Endothelial cell (in vitro differentiated cells): ENCODE measurements around the gene TM9SF3. TPM values are rescaled to one million over a fixed set of nuclear protein-coding genes. Genes with fewer than 3 reads are reported as not detected.

Source experiments
- DNase-seq: peaks from one replicate; pipeline ENCODE4 v3.0.0; 2021; ENCODE audit warnings: low spot score
- H3K27ac Mint-ChIP-seq: one replicate; pipeline ENCODE4 v1.8.0; 2021; ENCODE audit warnings: mixed read lengths, inconsistent platforms; ENCODE audit not compliant: unreplicated experiment
- H3K27me3 Mint-ChIP-seq: one replicate; pipeline ENCODE4 v1.8.0; 2021; ENCODE audit warnings: mild to moderate bottlenecking, moderate library complexity, mixed read lengths, inconsistent platforms; ENCODE audit not compliant: unreplicated experiment
- H3K36me3 Mint-ChIP-seq: one replicate; pipeline ENCODE4 v1.8.0; 2021; ENCODE audit warnings: mild to moderate bottlenecking, low read depth, mixed read lengths, inconsistent platforms; ENCODE audit not compliant: unreplicated experiment
- H3K4me1 Mint-ChIP-seq: one replicate; pipeline ENCODE4 v1.8.0; 2021; ENCODE audit warnings: mild to moderate bottlenecking, mixed read lengths, inconsistent platforms; ENCODE audit not compliant: unreplicated experiment
- H3K4me3 Mint-ChIP-seq: one replicate; pipeline ENCODE4 v1.8.0; 2021; ENCODE audit warnings: mild to moderate bottlenecking, mixed read lengths, inconsistent platforms; ENCODE audit not compliant: unreplicated experiment
- H3K9me3 Mint-ChIP-seq: one replicate; pipeline ENCODE4 v1.8.0; 2021; ENCODE audit warnings: mixed read lengths, inconsistent platforms; ENCODE audit not compliant: unreplicated experiment
- total RNA-seq: library from RNA; stranded (reverse); fragmentation: NEBNext Ultra II Directional; extraction: Animal tissue kit (Norgen Biotek cat#: 25700); gene quantifications from one replicate; pipeline ENCODE4 v1.2.1, GENCODE V29; 2021; ENCODE audit not compliant: unreplicated experiment
- TF ChIP-seq, protein P1 (sequence below): fragments of 200-600 bp; sonication (generic); IDR thresholded peaks from one replicate; pipeline ENCODE4 v1.5.0; 2021; ENCODE audit warnings: antibody characterized with exemption; ENCODE audit not compliant: unreplicated experiment

The TM9SF3 gene
- total RNA-seq, 1 donor from 2014 or later: 157 TPM

DNA sequence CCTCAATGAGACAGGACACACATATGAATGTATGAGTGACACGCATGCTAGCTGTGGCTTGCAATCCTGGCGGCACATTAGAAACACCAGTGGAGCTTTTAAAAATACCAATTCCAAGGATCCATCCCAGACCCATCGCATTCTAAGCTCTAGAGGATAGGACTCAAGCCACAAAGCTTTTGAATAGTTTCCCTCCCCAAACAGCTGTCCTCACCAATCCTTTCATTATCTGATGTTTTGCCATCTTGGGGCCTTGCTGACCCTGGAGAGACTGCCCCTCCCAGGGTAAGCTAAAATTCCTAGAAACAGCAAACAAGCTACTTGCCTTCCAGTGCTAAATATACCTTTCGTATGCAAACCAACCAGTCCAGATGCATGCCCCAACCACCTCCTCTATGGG, 8.9 kb upstream of the TM9SF3 start:
- H3K27ac Mint-ChIP-seq: no peak overlapping the region
- no peak overlapping the region for H3K4me3 Mint-ChIP-seq
- H3K27me3 Mint-ChIP-seq: no peaks in the 10 kb centered on the region
- H3K36me3 Mint-ChIP-seq: no peaks in the 10 kb centered on the region
- TF ChIP-seq, protein P1, sequence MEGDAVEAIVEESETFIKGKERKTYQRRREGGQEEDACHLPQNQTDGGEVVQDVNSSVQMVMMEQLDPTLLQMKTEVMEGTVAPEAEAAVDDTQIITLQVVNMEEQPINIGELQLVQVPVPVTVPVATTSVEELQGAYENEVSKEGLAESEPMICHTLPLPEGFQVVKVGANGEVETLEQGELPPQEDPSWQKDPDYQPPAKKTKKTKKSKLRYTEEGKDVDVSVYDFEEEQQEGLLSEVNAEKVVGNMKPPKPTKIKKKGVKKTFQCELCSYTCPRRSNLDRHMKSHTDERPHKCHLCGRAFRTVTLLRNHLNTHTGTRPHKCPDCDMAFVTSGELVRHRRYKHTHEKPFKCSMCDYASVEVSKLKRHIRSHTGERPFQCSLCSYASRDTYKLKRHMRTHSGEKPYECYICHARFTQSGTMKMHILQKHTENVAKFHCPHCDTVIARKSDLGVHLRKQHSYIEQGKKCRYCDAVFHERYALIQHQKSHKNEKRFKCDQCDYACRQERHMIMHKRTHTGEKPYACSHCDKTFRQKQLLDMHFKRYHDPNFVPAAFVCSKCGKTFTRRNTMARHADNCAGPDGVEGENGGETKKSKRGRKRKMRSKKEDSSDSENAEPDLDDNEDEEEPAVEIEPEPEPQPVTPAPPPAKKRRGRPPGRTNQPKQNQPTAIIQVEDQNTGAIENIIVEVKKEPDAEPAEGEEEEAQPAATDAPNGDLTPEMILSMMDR: no peak
- peaks cover 3% of the 10 kb centered on the region for H3K4me1 Mint-ChIP-seq
- no peaks in the 10 kb centered on the region for H3K9me3 Mint-ChIP-seq
- DNase-seq: no peak

DNA sequence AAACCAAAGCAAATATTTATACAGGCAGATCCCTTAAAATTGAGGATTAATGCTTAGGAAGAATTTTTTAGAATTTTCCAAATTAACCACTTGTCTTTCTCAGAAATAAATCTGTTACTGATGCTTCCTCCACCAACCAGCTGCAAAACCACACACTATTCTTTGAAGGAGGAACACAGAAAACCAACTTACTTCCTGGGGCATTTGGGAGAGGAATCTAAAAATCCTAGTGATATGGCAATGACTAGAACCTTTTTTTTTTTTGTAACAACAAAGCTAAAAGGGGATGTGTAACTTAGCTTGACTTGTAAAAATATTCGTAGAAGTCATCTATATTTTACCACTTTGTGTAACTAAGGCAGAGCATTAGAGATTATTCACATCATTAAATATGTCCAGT, 5.1 kb upstream of the TM9SF3 start:
- TF ChIP-seq, protein P1: no peak
- Mint-ChIP-seq H3K36me3 (no peaks in the 10 kb centered on the region), H3K4me1 (peaks cover 7% of the 10 kb centered on the region), H3K4me3 (no peak overlapping the region), H3K27me3 (peaks cover 4% of the 10 kb centered on the region), H3K9me3 (no peaks in the 10 kb centered on the region), H3K27ac (no peak overlapping the region)
- no peak for DNase-seq

DNA sequence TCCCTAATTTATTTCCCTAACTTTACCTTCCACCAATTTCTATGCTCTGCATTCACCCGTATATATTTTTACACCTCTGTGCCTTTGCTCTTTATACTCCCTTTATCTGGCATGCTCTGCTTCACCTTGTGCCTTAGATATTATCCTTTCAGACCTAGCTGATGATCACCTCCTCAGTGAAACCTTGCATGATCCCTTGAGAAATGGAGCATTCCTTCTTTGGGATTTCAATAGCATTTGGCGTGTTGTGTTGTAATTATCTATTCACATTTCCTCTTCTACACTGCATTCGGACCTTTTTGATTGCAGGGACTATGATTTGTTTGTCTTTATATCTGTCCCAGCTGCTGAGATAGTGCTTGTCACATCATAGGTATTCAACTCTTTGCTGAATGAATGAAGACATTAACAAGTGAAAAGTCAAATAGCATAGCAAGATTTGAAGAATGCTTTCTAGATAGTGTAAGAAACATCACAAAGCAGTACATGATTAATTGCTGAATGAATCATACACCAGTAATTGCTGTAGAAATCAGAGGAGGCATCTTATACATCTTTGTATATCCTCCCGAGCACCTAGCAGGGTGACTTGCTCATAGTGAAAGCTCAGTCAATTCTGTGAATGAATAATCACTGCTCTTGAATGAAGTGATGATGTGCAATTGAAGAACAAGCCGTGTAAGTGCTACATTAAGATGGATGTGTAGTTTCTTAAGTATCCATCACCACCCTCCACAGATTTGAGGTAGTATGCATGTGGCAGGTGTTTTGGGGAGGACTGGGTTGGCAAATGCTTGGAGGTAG, 2.0 kb upstream of the TM9SF3 start:
- Mint-ChIP-seq H3K27me3 (peaks cover 10% of the 10 kb centered on the region), H3K27ac (no peak overlapping the region), H3K36me3 (peaks cover 5% of the 10 kb centered on the region), H3K9me3 (no peaks in the 10 kb centered on the region), H3K4me1 (peaks cover 19% of the 10 kb centered on the region), H3K4me3 (no peak overlapping the region)
- TF ChIP-seq, protein P1: no peak
- DNase-seq: no peak

DNA sequence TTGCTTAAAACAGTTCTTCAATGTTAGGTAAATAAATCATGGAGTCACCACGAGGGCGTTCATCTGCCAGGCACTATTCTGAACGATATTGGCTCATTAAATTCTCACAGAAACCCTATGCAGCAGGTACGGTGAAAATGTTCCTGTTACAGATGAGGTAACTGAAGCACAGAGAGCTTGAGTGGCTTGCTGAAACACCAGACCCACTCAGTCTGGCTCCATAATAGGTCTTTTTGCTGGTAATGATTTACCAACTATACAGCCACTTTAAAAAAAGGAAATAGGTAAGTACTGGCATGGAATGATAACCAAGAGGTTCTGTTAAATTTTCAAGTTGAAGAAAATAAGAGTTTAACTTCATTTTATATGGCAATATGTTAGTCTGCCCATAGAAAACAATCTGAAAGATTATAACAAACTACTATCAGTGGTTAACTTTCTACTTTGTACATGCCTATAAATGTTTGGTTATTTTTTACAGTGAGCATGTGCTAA, 1.3 kb upstream of the TM9SF3 start:
- peaks cover 21% of the 10 kb centered on the region for H3K4me1 Mint-ChIP-seq
- peaks cover 5% of the 10 kb centered on the region for H3K36me3 Mint-ChIP-seq
- H3K27ac Mint-ChIP-seq: no peak overlapping the region
- no peak for DNase-seq
- TF ChIP-seq, protein P1: no peak
- no peak overlapping the region for H3K4me3 Mint-ChIP-seq
- peaks cover 10% of the 10 kb centered on the region for H3K27me3 Mint-ChIP-seq
- H3K9me3 Mint-ChIP-seq: no peaks in the 10 kb centered on the region
